ENCODE data around the gene PREP.

PREP gene

DNA sequence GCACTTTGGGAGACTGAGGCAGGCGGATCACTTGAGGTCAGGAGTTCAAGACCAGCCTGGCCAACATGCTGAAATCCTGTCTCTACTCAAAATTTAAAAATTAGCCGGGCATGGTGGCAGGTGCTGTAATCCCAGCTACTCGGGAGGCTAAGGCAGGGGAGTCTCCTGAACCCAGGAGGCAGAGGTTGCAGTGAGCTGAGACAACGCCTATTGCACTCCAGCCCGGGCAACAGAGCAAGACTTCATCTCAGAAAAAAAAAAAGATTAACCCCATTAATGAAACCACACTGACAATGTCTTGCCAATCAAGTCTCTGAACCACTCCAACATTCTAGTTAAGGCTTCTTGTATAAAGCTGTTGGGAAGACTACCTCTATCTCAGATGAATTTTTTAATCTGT lies 4.0 kb downstream of the PREP start:
- no peak overlapping the region for H3K27ac ChIP-seq
- DNase-seq (ENCODE audit: low read depth, low spot score): no peak

DNA sequence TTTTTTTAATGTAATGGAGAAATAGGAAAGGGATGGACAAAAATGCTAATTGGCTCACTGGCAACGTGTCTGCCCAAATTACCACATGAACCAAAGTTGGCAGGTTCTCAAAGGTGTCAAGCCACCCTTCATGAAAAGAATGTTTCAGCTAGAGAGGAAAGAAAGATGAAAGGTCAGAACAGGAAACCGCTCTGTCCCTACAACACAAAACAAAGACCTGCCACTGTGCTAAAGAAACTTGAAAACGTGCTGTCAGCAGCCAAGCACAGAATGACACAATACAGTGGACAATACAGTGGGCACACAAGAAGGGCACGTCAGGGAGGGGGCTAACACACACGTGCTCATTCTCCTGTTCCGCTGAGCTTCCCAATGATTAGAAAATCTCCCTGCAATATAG lies 4.9 kb downstream of the PREP start:
- DNase-seq (ENCODE audit: low read depth, low spot score): no peak

GRCh38 chr6:105391705-105392104 lies 11.2 kb downstream of the PREP start:
- H3K27ac ChIP-seq: no peak overlapping the region
- no peak for DNase-seq (ENCODE audit: low read depth, low spot score)

More for the DNA sequence above, 4.9 kb downstream of the PREP start:
- no peak overlapping the region for H3K27ac ChIP-seq

DNA sequence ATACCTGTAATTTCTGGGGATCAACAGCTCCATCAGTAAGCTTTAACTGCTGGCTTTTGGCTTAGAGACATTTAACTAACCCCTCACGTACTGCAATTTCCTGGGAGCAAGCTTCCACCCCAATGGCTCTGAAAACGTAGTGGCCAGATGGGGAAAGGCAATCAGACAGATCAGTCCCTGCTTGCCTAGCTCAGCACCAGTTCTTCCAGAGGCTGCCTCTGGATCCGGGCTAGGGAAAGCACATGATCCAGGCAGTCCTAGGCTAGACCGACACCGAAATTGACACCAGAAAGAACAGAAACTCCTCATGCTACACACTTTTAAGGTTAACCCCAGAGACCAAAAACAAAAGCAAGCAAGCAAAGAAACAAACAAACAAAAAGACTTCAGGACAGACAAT lies 13.3 kb downstream of the PREP start:
- DNase-seq (ENCODE audit: low read depth, low spot score): no peak
- H3K27ac ChIP-seq: peak overlapping the region; percentile 81

DNA sequence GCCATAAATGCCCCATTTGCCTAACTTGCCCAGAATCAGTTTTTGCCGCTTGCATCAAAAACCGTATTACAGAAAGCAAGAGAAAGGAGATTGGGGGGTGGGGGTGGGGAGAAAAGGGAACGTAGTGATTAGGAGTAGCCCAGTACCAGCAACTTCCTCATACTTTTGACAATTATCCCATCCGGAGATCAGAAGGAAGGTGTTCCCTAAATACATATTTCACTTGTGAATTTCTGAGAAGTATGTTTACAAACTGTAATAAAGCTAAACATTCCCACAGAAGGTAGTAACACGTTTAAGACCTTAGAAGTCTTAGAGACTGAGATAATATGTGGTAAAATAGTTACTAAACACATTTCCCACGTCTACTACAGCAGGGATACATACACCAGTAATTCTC lies 14.5 kb downstream of the PREP start:
- peak overlapping the region; percentile 81 for H3K27ac ChIP-seq
- DNase-seq (ENCODE audit: low read depth, low spot score): peak; percentile 37

GRCh38 chr6:105384004-105384403 lies 18.9 kb downstream of the PREP start:
- peak overlapping the region; percentile 37 for H3K27ac ChIP-seq
- DNase-seq (ENCODE audit: low read depth, low spot score): peak; percentile 60

- no peak overlapping the region for H3K27ac ChIP-seq
- DNase-seq (ENCODE audit: low read depth, low spot score): no peak
Measured at GRCh38 chr6:105382958-105383357, 19.9 kb downstream of the PREP start.

GRCh38 chr6:105382496-105382895 lies 20.4 kb downstream of the PREP start:
- no peak overlapping the region for H3K27ac ChIP-seq
- no peak for DNase-seq (ENCODE audit: low read depth, low spot score)

- DNase-seq (ENCODE audit: low read depth, low spot score): no peak
- no peak overlapping the region for H3K27ac ChIP-seq
Measured at GRCh38 chr6:105380634-105381033, 22.2 kb downstream of the PREP start.

GRCh38 chr6:105375797-105376196 lies 27.1 kb downstream of the PREP start:
- H3K27ac ChIP-seq: peak overlapping the region; percentile 96
- DNase-seq (ENCODE audit: low read depth, low spot score): no peak

GRCh38 chr6:105374010-105374420 lies 28.9 kb downstream of the PREP start:
- H3K27ac ChIP-seq: peak overlapping the region; percentile 96
- DNase-seq (ENCODE audit: low read depth, low spot score): peak; percentile 39

GRCh38 chr6:105373481-105373880 lies 29.4 kb downstream of the PREP start:
- no peak for DNase-seq (ENCODE audit: low read depth, low spot score)
- peak overlapping the region; percentile 96 for H3K27ac ChIP-seq

- H3K27ac ChIP-seq: peak overlapping the region; percentile 96
- DNase-seq (ENCODE audit: low read depth, low spot score): peak; percentile 98
Measured at GRCh38 chr6:105372849-105373182, 30.1 kb downstream of the PREP start.

GRCh38 chr6:105372142-105372848 lies 30.6 kb downstream of the PREP start:
- no peak for DNase-seq (ENCODE audit: low read depth, low spot score)
- H3K27ac ChIP-seq: peak overlapping the region; percentile 96

DNA sequence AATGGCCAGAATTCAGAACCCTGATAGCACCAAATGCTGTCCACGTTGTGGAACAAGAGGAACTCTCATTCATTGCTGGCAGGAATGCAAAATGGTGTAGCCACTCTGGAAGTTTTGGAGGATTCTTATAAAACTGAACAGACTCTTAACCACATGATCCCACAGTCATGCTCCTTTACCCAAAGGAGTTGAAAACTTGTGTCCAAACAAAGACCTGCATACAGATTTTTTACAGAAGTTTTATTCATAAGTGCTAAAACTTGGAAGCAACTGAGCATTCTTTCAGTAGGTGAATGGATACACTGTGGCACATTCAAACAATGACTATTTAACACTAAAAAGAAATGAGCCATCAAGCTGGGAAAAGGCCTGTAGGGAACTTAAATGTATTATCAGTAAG lies 32.5 kb downstream of the PREP start:
- no peak overlapping the region for H3K27ac ChIP-seq
- DNase-seq (ENCODE audit: low read depth, low spot score): no peak

DNA sequence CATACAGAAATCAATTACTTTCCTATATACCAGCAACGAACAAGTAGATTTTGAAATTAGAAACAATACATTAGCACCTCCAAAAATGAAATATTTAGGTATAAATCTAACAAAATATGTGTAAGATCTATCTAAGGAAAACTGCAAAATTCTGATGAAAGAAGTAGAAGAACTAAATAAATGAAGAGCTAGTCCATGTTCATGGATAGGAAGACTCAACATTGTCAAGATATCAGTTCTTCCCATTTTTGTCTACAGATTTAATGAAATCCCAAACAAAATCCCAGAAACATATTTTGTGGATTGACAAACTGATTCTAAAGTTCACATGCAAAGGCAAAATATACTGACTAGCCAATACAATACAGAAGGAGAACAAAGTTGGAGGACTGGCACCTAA lies 33.7 kb downstream of the PREP start:
- no peak for DNase-seq (ENCODE audit: low read depth, low spot score)
- no peak overlapping the region for H3K27ac ChIP-seq

- peak; percentile 65 for DNase-seq (ENCODE audit: low read depth, low spot score)
- H3K27ac ChIP-seq: peak overlapping the region; percentile 59
Measured at GRCh38 chr6:105364243-105364642, 38.6 kb downstream of the PREP start.

GRCh38 chr6:105363100-105363754 lies 39.7 kb downstream of the PREP start:
- no peak for DNase-seq (ENCODE audit: low read depth, low spot score)
- peak overlapping the region; percentile 59 for H3K27ac ChIP-seq

DNA sequence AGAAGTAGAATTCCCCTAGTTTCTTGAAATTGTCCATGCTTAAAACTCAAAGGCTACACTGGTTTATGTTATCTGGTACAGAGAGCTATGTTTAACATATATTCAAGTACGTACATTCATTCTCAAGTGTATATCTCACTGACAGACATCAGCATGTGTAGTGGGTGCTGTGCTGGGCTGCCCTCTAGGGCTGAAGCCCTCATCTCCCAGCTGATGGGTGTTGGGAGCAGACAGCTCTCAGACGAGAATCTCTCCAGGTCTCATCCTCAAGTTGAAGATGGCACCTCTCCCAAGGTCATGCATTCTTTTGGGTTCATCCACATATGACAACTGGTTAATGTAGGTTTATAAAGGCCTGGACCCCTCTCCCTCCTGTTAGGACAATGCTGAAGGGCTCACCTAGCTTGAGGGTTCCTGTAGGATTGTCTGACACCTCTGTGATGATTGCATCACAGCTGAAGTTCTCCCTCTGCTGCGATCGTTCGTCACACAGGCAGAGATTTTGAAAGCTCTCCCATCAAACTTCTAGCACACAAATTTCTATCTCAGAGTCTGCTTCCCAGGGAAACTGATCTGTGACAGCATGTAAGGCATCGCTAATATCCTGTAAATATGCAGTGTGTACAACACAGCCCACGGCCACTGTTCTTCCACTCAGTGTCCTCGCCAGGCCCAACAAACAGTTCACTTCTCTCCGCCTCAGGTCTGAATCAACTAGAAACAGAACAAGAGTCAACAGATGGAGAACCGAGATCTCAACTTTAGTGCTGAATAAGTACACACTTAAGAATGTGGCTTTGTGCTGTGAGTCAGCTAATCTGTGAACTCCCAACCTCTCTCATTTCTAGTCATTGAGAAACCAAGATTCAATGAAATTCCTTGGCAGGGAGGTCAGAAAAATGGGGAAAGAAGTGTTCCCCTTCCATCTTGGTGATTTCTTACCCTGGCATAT lies 43.2 kb downstream of the PREP start:
- DNase-seq (ENCODE audit: low read depth, low spot score): peak; percentile 69
- peak overlapping the region; percentile 68 for H3K27ac ChIP-seq

GRCh38 chr6:105357165-105357564 lies 45.7 kb downstream of the PREP start:
- no peak for DNase-seq (ENCODE audit: low read depth, low spot score)
- no peak overlapping the region for H3K27ac ChIP-seq

GRCh38 chr6:105352037-105352617 lies 50.8 kb downstream of the PREP start:
- H3K27ac ChIP-seq: no peak overlapping the region
- no peak for DNase-seq (ENCODE audit: low read depth, low spot score)
